Prostate gland (tissue), 2 donors: ENCODE results near the gene TMBIM1.

Experiments used
- CTCF ChIP-seq, 4 experiments: fragments of 200-600 bp in 2 of 4; fragments of 450-650 bp in 2 of 4; sonication (generic) in 2 of 4; IDR thresholded peaks; 1 replicate in 3 of 4; 2 replicates in 1 of 4; pipeline ENCODE4 v1.5.1; 2016 to 2019; ENCODE audit warnings: antibody characterized with exemption in 4 of 4, mild to moderate bottlenecking in 2 of 4, moderate library complexity in 2 of 4
- POLR2A ChIP-seq: fragments of 450-650 bp; IDR thresholded peaks from one replicate; pipeline ENCODE4 v1.6.1; 2016; ENCODE audit warnings: antibody characterized with exemption, mild to moderate bottlenecking
- POLR2AphosphoS5 ChIP-seq: sonication (generic); formaldehyde crosslinking; IDR thresholded peaks from one replicate; pipeline ENCODE4 v1.6.1; 2017; ENCODE audit warnings: antibody characterized with exemption

GRCh38 chr2:218276986-218277755 is 15.1 kb downstream of the TMBIM1 start:
- TF ChIP-seq POLR2AphosphoS5, result no peak
- no peak for TF ChIP-seq POLR2A
- no peak for TF ChIP-seq CTCF (IDR thresholded peaks at IDR 0.05)
